ENCODE measurements around the gene PRMT1. TPM values are rescaled to one million over a fixed set of nuclear protein-coding genes. Genes with fewer than 3 reads are reported as not detected.
"Not testable (repeated sequence)": the region's sequence is repeated elsewhere in the genome, so short reads cannot be mapped to it uniquely, and the experiment has no call there.

Gene PRMT1
- total RNA-seq, result 100 to 1,000 TPM; 117 to 156 (median 139) TPM

GRCh38 chr19:49677231-49677900, at the start of gene PRMT1:
PRMT1 (plus strand) TSS chr19:49677271; CDS start chr19:49677281, 10 bp downstream.
- Histone ChIP-seq H3K9me3 (no peaks in the 10 kb centered on the region), H3K4me1 (peaks cover 15 to 36% of the 10 kb centered on the region in 2 donors), H3K27me3 (no peaks in the 10 kb centered on the region), H3K36me3 (peaks cover 10 to 12% of the 10 kb centered on the region in 2 donors), H3K4me3 (replicated peaks in 1 of 3) (peak within 1 kb of the TSS; percentile 74 to 96 (median 90)), H3K27ac (peak within 1 kb of the TSS; percentile 86 to 97 (median 90))
- WGBS, 2 donors, result 0% methylated on average over 25 to 43 of the region's 57 CpGs
- intact Hi-C loops (cut with DNase I), result no loop called here
- no peak for TF ChIP-seq CTCF (IDR thresholded peaks at IDR 0.05)
- TF ChIP-seq POLR2A (IDR thresholded peaks at IDR 0.05), result peak; percentile 40 to 89
- peak; percentile 30 to 36 for DNase-seq

GRCh38 chr19:49629659-49630058, 47.4 kb upstream of the PRMT1 start:
- Histone ChIP-seq H3K27ac (no peak overlapping the region), H3K9me3 (no peaks in the 10 kb centered on the region), H3K36me3 (peaks cover 10 to 12% of the 10 kb centered on the region in 2 donors), H3K4me3 (replicated peaks in 1 of 3) (no peak overlapping the region), H3K27me3 (no peaks in the 10 kb centered on the region), H3K4me1 (peaks cover 5 to 23% of the 10 kb centered on the region in 2 donors)
- TF ChIP-seq POLR2A (IDR thresholded peaks at IDR 0.05) (no peak), CTCF (IDR thresholded peaks at IDR 0.05) (no peak)
- intact Hi-C loops (cut with DNase I), result no loop called here
- 82 to 93% methylated on average over 4 to 9 of the region's 9 CpGs for WGBS, 2 donors
- DNase-seq, result no peak

- H3K4me3 ChIP-seq (replicated peaks in 1 of 3), result no peak overlapping the region
- H3K4me1 ChIP-seq, result peaks cover 5 to 28% of the 10 kb centered on the region in 2 donors
- no peaks in the 10 kb centered on the region for H3K36me3 ChIP-seq
- WGBS, 2 donors, result 40 to 46% methylated on average over 8 to 9 of the region's 9 CpGs
- H3K9me3 ChIP-seq, result no peaks in the 10 kb centered on the region
- intact Hi-C loops (cut with DNase I), result no loop called here
- no peak for DNase-seq
- H3K27me3 ChIP-seq, result no peaks in the 10 kb centered on the region
- no peak for TF ChIP-seq CTCF (IDR thresholded peaks at IDR 0.05)
- no peak for TF ChIP-seq POLR2A (IDR thresholded peaks at IDR 0.05)
- no peak overlapping the region for H3K27ac ChIP-seq
Measured at GRCh38 chr19:49631014-49631588, 46.0 kb upstream of the PRMT1 start.

- Histone ChIP-seq H3K27ac (no peak overlapping the region), H3K36me3 (no peaks in the 10 kb centered on the region), H3K9me3 (no peaks in the 10 kb centered on the region), H3K4me1 (peaks cover 3 to 23% of the 10 kb centered on the region in 2 donors), H3K4me3 (replicated peaks in 1 of 3) (no peak overlapping the region), H3K27me3 (no peaks in the 10 kb centered on the region)
- TF ChIP-seq CTCF (IDR thresholded peaks at IDR 0.05) (no peak), POLR2A (IDR thresholded peaks at IDR 0.05) (no peak)
- intact Hi-C loops (cut with DNase I), result no loop called here
- no peak for DNase-seq
- 83 to 87% methylated on average over 19 of the region's 19 CpGs for WGBS, 2 donors
Measured at GRCh38 chr19:49631610-49632192, 45.4 kb upstream of the PRMT1 start.

GRCh38 chr19:49632576-49632975, 44.5 kb upstream of the PRMT1 start:
- Histone ChIP-seq H3K27me3 (no peaks in the 10 kb centered on the region), H3K4me1 (peaks cover 0 to 21% of the 10 kb centered on the region in 2 donors), H3K36me3 (no peaks in the 10 kb centered on the region), H3K9me3 (no peaks in the 10 kb centered on the region), H3K27ac (no peak overlapping the region), H3K4me3 (replicated peaks in 1 of 3) (no peak overlapping the region)
- WGBS, 2 donors, result 96% methylated on average over 5 of the region's 5 CpGs
- intact Hi-C loops (cut with DNase I), result no loop called here
- no peak for DNase-seq
- no peak for TF ChIP-seq CTCF (IDR thresholded peaks at IDR 0.05)
- no peak for TF ChIP-seq POLR2A (IDR thresholded peaks at IDR 0.05)

GRCh38 chr19:49633273-49633672, 43.8 kb upstream of the PRMT1 start:
- H3K27ac ChIP-seq; H3K4me3 ChIP-seq (replicated peaks in 1 of 3); H3K27me3 ChIP-seq; H3K9me3 ChIP-seq; H3K36me3 ChIP-seq; DNase-seq; intact Hi-C loops (cut with DNase I): not testable (repeated sequence)
- 58 to 67% methylated on average over 8 to 9 of the region's 9 CpGs for WGBS, 2 donors
- H3K4me1 ChIP-seq, result peaks cover 2 to 28% of the 10 kb centered on the region in 2 donors
